HG03097 (cell line): ENCODE measurements around the gene SPATA31A7.
"Not testable (repeated sequence)": the region's sequence is repeated elsewhere in the genome, so short reads cannot be mapped to it uniquely, and the experiment has no call there.

ENCODE experiments used
- ATAC-seq: cut with Tn5 transposase; IDR thresholded peaks from one replicate; pipeline ENCODE4 v1.9.1; 2021; ENCODE audit not compliant: unreplicated experiment, low FRiP score

SPATA31A7 gene

GRCh38 chr9:61189736-61190135 lies at the start of gene SPATA31A7:
Gene SPATA31A7, plus strand, starts transcription at chr9:61190036. Its CDS starts 29 bp downstream, at chr9:61190065.
- not testable (repeated sequence) for ATAC-seq

- not testable (repeated sequence) for ATAC-seq
Observed at GRCh38 chr9:61226438-61226837, 36.6 kb downstream of the SPATA31A7 start.
